Measurements from ENCODE around the gene CLDN15.
A peak's percentile ranks its signal among the peaks of the same experiment; 100 is the strongest.
"Not testable (repeated sequence)": the region's sequence is repeated elsewhere in the genome, so short reads cannot be mapped to it uniquely, and the experiment has no call there.

Gene CLDN15, protein sequence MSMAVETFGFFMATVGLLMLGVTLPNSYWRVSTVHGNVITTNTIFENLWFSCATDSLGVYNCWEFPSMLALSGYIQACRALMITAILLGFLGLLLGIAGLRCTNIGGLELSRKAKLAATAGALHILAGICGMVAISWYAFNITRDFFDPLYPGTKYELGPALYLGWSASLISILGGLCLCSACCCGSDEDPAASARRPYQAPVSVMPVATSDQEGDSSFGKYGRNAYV

DNA sequence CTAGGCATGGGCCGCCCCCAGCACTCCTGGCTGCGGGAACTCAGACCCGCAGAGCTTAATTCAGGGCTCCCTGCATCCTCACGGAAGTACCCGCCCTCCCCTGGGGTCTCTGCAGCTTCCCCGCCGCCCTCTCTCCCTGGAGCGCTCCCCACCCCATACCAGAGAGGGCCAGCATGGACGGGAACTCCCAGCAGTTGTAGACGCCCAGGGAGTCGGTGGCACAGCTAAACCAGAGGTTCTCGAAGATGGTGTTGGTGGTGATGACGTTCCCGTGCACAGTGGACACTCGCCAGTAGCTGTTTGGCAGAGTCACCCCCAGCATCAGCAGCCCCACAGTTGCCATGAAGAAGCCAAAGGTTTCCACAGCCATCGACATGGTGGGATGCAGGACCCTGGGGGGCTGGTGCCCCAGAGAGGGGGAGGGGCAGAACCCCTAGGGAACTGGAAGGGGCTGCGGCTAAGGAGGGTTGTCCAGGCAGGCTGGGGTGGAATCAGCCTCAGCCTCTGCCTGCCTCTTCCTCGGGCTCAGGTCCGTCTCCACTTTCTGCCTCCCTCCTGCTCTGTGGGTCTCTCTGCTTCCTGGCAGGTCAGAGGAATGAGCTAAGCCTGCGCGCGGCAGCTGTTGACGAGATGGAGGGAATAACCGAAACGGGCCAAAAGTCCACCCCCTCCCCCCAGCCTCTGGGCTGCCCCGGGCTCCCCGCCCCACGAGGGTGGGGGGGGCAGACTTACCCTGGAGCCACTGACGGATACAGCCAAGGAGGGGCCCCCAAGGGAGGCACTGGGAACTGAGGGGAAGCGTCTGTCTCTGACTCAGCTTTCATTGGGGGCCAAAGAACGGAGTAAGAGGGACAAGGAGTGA is at the start of gene CLDN15:
Gene CLDN15, minus strand, starts transcription at position 597 of the 862 bp plus-strand sequence. Its CDS starts 221 bp downstream, at position 376.
- DNase-seq (ENCODE audit: low read depth, low spot score): no peak
- TF ChIP-seq POLR2AphosphoS5 (IDR thresholded peaks at IDR 0.05; ENCODE audit: borderline replicate concordance, low read depth, low read length) (no peak), FOXP2 (optimal IDR thresholded peaks at IDR 0.05; ENCODE audit: control extremely low read depth, extremely low read length, insufficient read depth) (no peak), EZH2 (IDR thresholded peaks at IDR 0.05) (no peak)
- Histone ChIP-seq H3K36me3 (ENCODE audit: insufficient read depth, low read length) (no peaks in the 10 kb centered on the region; the same call in 1 of the 2 replicates), H3K27ac (peak within 1 kb of the TSS; percentile 43; the same call in 1 of the 2 replicates), H3K4me3 (no peak within 1 kb of the TSS), H3K9ac (ENCODE audit: insufficient read length) (no peak within 1 kb of the TSS), H3K9me3 (ENCODE audit: low read depth, low read length) (no peaks in the 10 kb centered on the region)

DNA sequence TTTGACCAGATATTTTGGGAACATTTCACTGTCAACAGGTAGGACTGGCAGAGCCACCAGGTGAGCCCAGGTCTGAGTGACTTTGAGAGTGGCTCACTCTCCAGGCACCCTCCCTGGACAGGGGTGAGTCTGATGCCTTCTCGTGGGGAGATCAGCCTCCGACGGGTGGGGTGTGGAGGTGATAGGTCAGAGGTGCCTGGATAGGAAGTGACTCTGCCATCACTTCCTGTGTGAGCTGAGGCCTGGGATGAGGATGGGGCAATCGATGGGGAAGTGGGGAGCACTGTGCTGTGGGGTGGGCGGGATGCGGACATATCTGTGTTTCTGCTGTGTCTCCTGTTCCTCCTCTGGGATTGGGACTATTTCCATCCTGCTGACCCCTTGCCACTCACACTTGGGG is 49.4 kb upstream of the CLDN15 start:
- Histone ChIP-seq H3K9ac (ENCODE audit: insufficient read length) (no peak overlapping the region), H3K27ac (no peak overlapping the region), H3K4me3 (no peak overlapping the region), H3K36me3 (ENCODE audit: insufficient read depth, low read length) (no peaks in the 10 kb centered on the region), H3K9me3 (ENCODE audit: low read depth, low read length) (no peaks in the 10 kb centered on the region)
- TF ChIP-seq EZH2 (IDR thresholded peaks at IDR 0.05) (no peak), POLR2AphosphoS5 (IDR thresholded peaks at IDR 0.05; ENCODE audit: borderline replicate concordance, low read depth, low read length) (no peak), FOXP2 (optimal IDR thresholded peaks at IDR 0.05; ENCODE audit: control extremely low read depth, extremely low read length, insufficient read depth) (no peak)
- DNase-seq (ENCODE audit: low read depth, low spot score): no peak

DNA sequence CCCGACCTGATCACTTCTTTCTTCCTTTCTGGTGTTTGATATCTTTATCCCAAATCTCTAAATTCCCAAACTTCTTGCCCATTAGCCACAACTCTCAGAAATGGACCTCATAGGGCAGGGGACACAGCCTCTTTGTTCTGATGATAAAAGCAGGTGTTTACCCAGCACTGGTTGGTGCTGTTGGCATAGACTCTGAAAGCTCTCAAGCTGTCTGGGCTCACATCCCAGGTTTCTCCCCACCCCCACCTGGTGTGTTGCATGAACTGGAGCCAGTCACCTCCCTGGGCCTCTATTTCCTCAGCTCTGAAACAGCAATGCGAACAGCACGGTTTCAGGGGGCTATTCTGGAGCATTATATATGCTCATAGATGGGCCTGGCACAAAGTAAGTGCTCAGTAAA is 48.3 kb upstream of the CLDN15 start:
- not testable (repeated sequence) for DNase-seq (ENCODE audit: low read depth, low spot score); H3K36me3 ChIP-seq (ENCODE audit: insufficient read depth, low read length); H3K9me3 ChIP-seq (ENCODE audit: low read depth, low read length); H3K9ac ChIP-seq (ENCODE audit: insufficient read length); H3K27ac ChIP-seq; H3K4me3 ChIP-seq

DNA sequence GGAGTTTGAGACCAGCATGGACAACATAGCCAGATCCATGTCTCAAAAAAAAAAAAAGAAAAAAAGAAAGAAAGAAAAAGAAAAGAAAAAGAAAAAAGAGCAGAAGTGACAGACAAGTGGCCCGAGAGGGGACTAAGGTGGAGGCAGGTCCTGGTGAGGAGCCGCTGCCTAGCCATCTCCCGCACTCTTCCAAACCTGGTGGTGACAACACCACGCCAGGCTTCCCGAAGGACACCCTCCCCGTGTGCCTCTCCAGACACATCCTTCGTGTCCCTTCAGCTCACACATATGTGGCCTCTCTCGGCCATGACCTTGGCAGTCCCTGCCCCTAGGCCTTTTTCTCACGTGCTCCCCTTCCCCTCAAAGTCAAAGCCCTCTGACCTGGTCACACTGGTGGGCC is 47.6 kb upstream of the CLDN15 start:
- Histone ChIP-seq H3K36me3 (ENCODE audit: insufficient read depth, low read length) (no peaks in the 10 kb centered on the region), H3K9ac (ENCODE audit: insufficient read length) (no peak overlapping the region), H3K27ac (no peak overlapping the region), H3K4me3 (no peak overlapping the region), H3K9me3 (ENCODE audit: low read depth, low read length) (no peaks in the 10 kb centered on the region)
- no peak for DNase-seq (ENCODE audit: low read depth, low spot score)
- TF ChIP-seq FOXP2 (optimal IDR thresholded peaks at IDR 0.05; ENCODE audit: control extremely low read depth, extremely low read length, insufficient read depth): no peak
- no peak for TF ChIP-seq POLR2AphosphoS5 (IDR thresholded peaks at IDR 0.05; ENCODE audit: borderline replicate concordance, low read depth, low read length)
- no peak for TF ChIP-seq EZH2 (IDR thresholded peaks at IDR 0.05)

DNA sequence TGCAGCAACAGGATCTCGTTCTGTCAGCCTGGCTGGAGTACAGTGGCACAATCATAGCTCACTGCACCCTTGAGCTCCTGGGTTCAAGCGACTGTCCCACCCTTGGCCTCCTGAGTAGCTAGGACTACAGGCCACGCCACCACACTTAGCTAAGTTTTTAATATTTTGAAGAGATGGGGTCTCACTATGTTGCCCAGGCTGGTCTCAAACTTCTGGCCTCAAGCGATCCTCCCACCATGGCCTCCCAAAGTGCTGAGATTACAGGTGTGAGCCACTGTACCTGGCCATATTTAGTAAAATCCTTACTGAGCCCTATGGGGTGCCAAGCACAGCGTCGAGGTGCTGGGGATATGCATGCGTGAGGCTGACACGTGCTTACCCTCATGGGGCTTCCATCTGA is 43.3 kb upstream of the CLDN15 start:
- not testable (repeated sequence) for DNase-seq (ENCODE audit: low read depth, low spot score); H3K27ac ChIP-seq; H3K9ac ChIP-seq (ENCODE audit: insufficient read length); H3K4me3 ChIP-seq; H3K9me3 ChIP-seq (ENCODE audit: low read depth, low read length); H3K36me3 ChIP-seq (ENCODE audit: insufficient read depth, low read length)

DNA sequence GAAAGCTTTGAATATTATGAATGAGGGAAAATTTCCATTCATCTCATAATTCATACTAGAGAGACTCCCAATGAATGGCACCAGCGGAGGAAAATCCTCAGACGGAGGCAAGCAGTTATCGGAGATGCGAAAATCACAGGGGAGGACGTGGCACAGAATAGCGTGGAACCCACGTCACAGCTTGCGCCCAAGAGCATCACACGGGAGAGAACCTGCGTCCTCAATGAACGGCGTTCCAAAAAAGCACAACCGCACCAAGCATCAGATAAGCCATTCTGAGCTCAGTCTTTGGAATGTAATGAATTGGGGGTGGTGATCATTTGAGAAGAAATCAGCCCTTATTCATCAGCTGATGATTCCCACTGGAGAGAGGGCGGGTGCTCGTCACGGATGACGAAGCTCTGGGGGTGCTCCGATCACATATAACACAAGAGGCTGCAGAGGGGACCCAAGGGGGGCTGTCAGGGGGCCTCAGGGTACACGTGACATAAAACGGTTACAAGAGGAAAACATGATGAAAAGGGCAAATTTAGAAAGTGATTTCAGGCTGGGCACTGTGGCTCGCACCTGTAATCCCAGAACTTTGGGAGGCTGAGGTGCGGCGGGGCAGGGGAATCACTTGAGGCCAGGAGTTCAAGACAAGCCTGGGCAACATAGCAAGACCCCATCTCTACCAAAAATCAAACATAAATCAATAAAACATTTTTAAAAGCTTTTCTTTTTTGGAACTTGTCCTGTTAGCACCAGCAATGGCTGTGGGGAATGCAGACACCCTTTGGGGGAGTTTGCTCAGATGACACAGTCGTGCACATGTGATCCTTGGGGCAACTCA is 41.1 kb upstream of the CLDN15 start:
- TF ChIP-seq EZH2 (IDR thresholded peaks at IDR 0.05): no peak
- no peak for TF ChIP-seq POLR2AphosphoS5 (IDR thresholded peaks at IDR 0.05; ENCODE audit: borderline replicate concordance, low read depth, low read length)
- TF ChIP-seq FOXP2 (optimal IDR thresholded peaks at IDR 0.05; ENCODE audit: control extremely low read depth, extremely low read length, insufficient read depth): no peak
- Histone ChIP-seq H3K36me3 (ENCODE audit: insufficient read depth, low read length) (no peaks in the 10 kb centered on the region), H3K4me3 (no peak overlapping the region), H3K27ac (no peak overlapping the region), H3K9me3 (ENCODE audit: low read depth, low read length) (no peaks in the 10 kb centered on the region), H3K9ac (ENCODE audit: insufficient read length) (no peak overlapping the region)
- DNase-seq (ENCODE audit: low read depth, low spot score): no peak

DNA sequence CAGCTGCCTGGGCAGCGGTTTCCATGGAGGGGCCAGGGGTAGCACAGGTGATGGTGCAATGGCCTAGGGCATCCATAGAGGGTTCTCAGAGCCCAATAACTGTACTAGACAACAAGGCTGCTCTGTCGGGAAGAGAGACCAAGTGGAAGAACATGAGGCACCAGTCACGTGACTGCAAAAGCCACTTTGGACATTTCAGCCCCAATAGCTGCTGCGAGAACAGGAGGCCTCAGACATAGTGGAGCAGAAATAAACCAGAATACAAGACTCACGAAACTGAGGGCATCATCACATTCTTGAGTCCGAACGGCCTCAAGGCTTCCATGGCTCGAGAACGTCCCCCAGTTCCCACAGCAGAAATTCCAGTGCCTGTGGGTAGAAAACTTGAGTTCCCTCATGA is 39.6 kb upstream of the CLDN15 start:
- no peaks in the 10 kb centered on the region for H3K9me3 ChIP-seq (ENCODE audit: low read depth, low read length)
- H3K36me3 ChIP-seq (ENCODE audit: insufficient read depth, low read length): no peaks in the 10 kb centered on the region
- H3K4me3 ChIP-seq: no peak overlapping the region
- H3K9ac ChIP-seq (ENCODE audit: insufficient read length): no peak overlapping the region
- TF ChIP-seq EZH2 (IDR thresholded peaks at IDR 0.05): no peak
- TF ChIP-seq POLR2AphosphoS5 (IDR thresholded peaks at IDR 0.05; ENCODE audit: borderline replicate concordance, low read depth, low read length): no peak
- no peak for TF ChIP-seq FOXP2 (optimal IDR thresholded peaks at IDR 0.05; ENCODE audit: control extremely low read depth, extremely low read length, insufficient read depth)
- no peak overlapping the region for H3K27ac ChIP-seq
- no peak for DNase-seq (ENCODE audit: low read depth, low spot score)

DNA sequence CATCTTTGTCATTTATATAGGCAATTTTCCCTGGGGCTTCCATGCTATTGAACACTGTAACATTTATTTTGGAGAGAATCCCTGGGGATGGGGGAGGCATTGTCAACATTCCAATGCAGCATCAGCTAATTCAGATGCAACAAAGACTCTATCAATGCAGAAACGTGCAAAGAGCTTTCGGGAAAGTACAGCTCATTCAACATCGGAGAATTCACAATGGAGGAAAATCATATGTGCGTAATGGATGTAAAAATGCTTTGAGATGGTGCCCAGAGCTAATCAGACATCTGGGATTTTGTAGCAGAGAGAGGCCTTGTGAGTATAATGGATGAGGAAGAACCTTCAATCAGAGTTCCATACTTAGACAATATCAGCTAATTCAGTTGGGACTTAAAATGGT is 35.6 kb upstream of the CLDN15 start:
- Histone ChIP-seq H3K36me3 (ENCODE audit: insufficient read depth, low read length) (no peaks in the 10 kb centered on the region), H3K27ac (no peak overlapping the region), H3K9ac (ENCODE audit: insufficient read length) (no peak overlapping the region), H3K4me3 (no peak overlapping the region), H3K9me3 (ENCODE audit: low read depth, low read length) (no peaks in the 10 kb centered on the region)
- TF ChIP-seq EZH2 (IDR thresholded peaks at IDR 0.05) (no peak), FOXP2 (optimal IDR thresholded peaks at IDR 0.05; ENCODE audit: control extremely low read depth, extremely low read length, insufficient read depth) (no peak), POLR2AphosphoS5 (IDR thresholded peaks at IDR 0.05; ENCODE audit: borderline replicate concordance, low read depth, low read length) (no peak)
- DNase-seq (ENCODE audit: low read depth, low spot score): no peak

All from SK-N-MC (cell line).